Ramos (cell line): ENCODE data around the gene NGDN.
"Not testable (repeated sequence)": the region's sequence is repeated elsewhere in the genome, so short reads cannot be mapped to it uniquely, and the experiment has no call there.

Experiments used
- in situ Hi-C: fragments of 300-500 bp; cut with MboI; formaldehyde crosslinking; loops from one replicate; pipeline ENCODE4 v1.14.3; 2022; ENCODE audit warnings: low sequenced_read_pairs; ENCODE audit not compliant: unreplicated experiment

Gene NGDN

GRCh38 chr14:23438101-23438971 is 31.2 kb upstream of the NGDN start:
- in situ Hi-C loops = no loop called here

- in situ Hi-C loops = no loop called here
These were observed 30.2 kb upstream of the NGDN start for GRCh38 chr14:23439107-23439835.

GRCh38 chr14:23441076-23441475 is 28.4 kb upstream of the NGDN start:
- in situ Hi-C loops = no loop called here

- in situ Hi-C loops = no loop called here
These were observed 26.7 kb upstream of the NGDN start for GRCh38 chr14:23442721-23443356.

GRCh38 chr14:23443411-23443812 is 26.1 kb upstream of the NGDN start:
- in situ Hi-C loops = no loop called here

- in situ Hi-C loops = no loop called here
These were observed 25.6 kb upstream of the NGDN start for GRCh38 chr14:23443881-23444280.

- in situ Hi-C loops = no loop called here
These were observed 25.2 kb upstream of the NGDN start for GRCh38 chr14:23444314-23444713.

GRCh38 chr14:23445773-23446172 is 23.7 kb upstream of the NGDN start:
- in situ Hi-C loops = no loop called here

GRCh38 chr14:23446291-23446851 is 23.1 kb upstream of the NGDN start:
- in situ Hi-C loops = no loop called here

GRCh38 chr14:23447361-23448350 is 21.8 kb upstream of the NGDN start:
- in situ Hi-C loops = no loop called here

GRCh38 chr14:23449314-23449713 is 20.2 kb upstream of the NGDN start:
- in situ Hi-C loops = no loop called here

GRCh38 chr14:23450379-23450778 is 19.1 kb upstream of the NGDN start:
- in situ Hi-C loops = no loop called here

GRCh38 chr14:23452237-23452636 is 17.3 kb upstream of the NGDN start:
- in situ Hi-C loops = no loop called here

- in situ Hi-C loops = no loop called here
These were observed 15.1 kb upstream of the NGDN start for GRCh38 chr14:23454445-23454856.

- in situ Hi-C loops = not testable (repeated sequence)
These were observed 12.5 kb upstream of the NGDN start for GRCh38 chr14:23456883-23457586.

- in situ Hi-C loops = no loop called here
These were observed 11.7 kb upstream of the NGDN start for GRCh38 chr14:23457587-23458445.

- in situ Hi-C loops = no loop called here
These were observed 8.5 kb upstream of the NGDN start for GRCh38 chr14:23460960-23461359.

- in situ Hi-C loops = no loop called here
These were observed 4.8 kb upstream of the NGDN start for GRCh38 chr14:23464700-23465099.
